HG02885 (cell line): ENCODE data around the gene CSTF1.

ENCODE experiments used
- ATAC-seq: cut with Tn5 transposase; IDR thresholded peaks from one replicate; pipeline ENCODE4 v1.9.1; 2021; ENCODE audit warnings: mild to moderate bottlenecking; ENCODE audit not compliant: unreplicated experiment, poor library complexity

CSTF1 gene

DNA sequence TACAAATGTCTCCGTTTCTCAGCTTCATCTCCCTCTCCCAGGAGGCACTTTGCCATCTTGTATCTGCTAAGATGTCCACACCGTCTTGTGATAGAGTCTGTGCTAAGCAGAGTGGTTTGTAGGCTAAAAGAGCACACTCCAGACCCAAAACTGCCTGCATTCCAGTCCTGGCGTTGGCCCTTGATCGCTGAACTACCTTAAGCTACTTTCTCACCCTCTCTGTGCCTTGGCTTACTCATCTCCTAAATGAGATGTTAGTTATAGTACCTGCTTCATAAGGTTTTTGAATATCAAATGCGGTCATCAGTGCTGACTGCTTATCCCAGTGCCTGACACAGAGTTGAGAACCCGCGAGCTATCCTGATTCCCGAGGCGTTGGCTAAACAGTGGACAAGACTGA, 33.6 kb downstream of the CSTF1 start:
- ATAC-seq: no peak

DNA sequence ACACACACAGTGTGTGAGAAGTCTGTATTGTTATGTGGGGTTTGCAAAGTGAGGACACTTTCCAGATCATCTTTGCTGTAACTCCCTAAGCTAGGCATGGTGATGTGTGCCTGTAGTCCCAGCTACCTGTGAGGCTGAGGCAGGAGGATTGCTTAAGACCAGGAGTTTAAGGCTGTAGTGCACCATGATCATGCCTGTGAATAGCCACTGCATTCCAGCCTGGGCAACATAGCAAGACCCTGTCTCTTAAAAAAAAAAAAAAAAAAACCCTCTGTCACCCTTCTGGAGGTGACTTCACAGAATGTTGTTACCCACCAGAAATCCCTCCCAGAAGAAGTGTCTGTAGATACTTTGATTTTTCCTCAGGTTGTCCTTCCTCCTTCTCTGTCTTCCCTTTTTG, 34.5 kb downstream of the CSTF1 start:
- ATAC-seq: no peak

DNA sequence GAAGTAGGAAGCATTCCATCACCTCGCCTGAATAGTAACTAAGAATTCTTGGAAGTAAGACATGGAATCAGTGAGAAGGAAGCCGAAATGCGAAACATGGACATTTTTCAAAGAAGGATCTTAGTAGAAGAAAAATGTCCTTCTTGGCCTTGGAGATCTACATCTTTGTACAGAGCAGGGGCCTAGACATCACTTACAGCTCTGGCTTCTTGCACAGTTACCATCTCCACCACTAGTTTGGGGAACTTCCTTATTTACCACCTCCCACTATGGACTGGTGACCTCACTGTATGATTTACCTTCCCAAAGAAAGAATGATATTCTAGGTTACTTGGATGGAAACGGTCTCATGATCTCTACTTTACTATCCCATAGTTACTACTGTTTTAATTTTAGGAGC, 35.4 kb downstream of the CSTF1 start:
- no peak for ATAC-seq

DNA sequence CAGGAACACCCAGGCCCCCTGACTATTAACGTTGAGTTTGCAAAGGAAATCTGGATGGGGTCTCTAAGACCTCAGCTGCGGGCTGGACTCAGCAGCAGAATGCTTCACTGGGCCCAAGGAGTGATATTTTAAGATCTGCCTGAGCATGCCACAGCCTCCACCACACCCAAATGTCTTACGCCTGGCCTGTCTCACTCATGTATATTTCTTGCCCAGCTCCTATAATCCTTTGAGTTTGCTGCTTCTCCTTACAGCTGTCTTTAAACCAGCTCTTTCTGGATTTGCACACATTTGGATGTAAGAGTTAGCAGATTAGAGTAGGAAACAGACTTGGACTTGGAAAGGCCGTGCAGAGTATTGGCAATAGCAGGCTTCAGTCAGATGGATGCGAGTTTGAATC, 36.0 kb downstream of the CSTF1 start:
- no peak for ATAC-seq

DNA sequence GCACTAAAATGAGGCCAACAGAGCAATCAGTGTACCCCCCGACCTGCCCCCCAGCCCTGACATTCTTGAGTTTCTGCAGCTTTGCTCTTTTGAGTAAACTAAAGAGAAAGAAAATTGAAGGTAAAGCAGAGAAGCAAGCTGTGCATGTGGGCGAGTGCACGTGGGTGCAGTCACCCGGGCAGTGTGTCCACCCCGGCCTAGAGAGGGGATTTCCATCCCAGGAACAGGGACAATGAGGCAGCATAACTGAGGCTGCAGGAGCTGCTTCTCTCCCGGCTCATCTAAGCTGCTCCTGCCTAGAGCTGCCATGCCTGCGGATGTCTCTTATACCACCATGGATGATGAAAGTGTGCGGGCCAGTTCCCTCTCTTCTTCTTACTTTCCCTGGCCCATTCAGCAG, 36.4 kb downstream of the CSTF1 start:
- no peak for ATAC-seq

DNA sequence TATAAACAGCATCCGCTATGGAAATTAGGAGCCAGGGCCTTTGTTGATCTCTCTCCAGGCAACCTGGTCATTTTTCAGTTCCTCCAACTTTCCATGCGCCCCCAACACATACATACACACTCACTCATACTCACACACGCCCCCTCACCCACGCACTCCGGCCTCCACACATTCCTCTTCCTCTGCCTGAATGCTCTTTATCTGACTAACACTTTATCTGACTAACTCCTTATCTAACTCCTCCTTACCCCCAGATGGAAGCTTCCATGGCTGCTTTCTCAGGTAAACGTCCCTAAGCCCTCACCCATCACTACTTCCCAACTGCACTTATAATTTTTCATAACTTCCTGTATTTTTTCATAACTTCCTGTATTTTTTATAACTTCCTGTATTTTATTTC, 37.1 kb downstream of the CSTF1 start:
- ATAC-seq: no peak

DNA sequence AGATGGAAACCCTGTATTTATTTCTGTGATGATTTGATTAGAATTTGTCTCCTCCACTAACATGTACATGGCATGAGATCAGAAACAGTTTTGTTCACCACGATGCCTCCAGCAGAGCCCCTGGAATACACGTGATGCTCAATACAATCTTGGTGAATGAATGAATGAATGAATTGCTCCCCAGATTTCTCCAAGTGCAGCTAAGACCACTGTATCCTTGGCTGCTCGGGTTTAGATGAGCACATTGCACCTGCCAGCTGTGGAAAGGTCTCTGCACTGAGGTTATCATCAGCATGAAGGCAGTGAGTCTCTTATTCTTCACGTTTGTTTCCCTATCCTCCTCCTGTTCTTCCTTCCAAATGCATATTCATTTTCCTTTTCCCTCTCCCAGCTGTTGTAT, 37.5 kb downstream of the CSTF1 start:
- no peak for ATAC-seq

DNA sequence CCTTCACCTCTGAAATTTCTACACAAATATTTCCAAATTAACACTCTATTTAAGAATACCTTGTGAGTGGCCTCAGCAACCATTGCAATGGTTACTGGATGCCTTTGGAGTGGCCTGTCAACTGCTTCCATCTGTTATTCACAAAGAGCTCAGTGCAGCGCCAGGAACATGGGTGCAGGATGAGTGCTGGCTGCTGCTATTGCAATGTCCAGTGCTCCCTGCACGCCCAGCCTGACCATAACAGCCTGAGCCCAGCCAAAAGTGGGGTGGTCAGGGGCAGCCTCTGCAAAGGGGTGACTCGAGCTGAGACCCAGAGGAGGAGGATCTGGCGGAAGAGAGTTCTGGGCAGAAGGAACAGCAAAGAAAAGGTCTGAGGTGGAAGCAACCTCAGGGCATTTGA, 38.0 kb downstream of the CSTF1 start:
- no peak for ATAC-seq

DNA sequence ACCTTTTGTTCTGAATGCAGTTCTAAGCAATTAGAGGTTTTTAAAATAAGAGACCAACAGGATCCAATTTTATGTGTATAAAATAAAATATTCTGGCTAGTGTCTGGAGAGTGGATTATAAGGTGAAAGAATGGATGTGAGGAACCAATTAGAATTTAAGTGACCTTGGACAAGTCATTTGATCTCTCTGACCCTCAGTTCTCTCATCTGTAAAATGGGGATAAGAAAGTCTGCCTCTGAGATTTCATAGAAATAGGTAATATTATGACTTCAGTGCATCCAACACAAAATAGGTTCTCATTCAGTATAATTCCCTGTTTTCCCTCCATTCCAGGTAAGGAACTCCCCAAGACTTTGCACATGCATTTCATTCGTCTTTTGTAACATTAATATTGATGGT, 38.5 kb downstream of the CSTF1 start:
- no peak for ATAC-seq

DNA sequence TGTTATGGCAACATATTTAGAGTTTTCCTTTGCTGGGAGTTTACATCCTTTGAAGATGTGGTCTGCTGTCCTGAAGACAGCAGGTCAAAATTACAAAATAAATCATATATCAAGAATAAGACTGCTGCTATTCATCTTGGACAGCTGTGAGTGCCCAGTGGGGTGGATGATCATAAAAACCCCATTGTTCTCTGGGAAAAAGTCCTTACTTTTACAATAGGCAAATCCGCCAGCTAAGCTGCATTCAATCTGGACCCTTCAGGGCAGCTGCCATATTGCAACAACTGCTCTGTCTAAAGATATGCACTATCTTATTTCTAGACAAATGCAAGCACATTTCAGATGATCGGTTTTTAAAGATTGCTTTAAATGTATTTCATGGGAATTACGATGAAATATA, 39.0 kb downstream of the CSTF1 start:
- ATAC-seq: no peak

DNA sequence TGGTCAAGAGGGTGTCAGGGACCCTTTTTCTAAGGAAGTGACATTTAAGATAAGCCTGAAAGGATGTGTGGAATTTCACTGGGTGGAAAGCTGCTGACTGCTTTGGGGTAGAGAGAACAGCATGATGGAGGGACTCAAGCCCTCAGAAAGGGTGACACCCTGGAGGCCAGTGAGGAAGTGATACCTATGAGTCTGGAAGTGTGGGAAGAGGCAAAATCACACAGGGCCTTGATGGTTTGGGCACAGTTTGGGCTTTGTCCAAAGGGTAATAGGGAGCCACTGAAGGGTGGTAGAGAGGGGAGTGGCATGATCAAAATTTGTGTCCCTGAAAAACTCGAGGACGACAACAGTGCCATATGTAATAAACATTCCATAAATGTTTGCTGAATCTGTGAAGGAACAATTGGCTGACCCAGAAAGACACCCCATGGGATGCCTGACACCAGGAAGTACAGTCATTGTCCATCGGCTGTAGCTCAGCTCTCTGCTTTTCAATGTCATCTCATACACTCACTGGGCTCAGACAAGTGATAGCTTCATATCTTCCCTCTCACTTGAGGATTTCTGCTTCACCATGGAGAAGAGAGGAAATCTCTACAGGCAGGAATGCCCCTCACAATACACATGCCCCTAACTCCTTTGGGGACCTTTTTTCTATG, 40.9 kb downstream of the CSTF1 start:
- ATAC-seq: no peak

DNA sequence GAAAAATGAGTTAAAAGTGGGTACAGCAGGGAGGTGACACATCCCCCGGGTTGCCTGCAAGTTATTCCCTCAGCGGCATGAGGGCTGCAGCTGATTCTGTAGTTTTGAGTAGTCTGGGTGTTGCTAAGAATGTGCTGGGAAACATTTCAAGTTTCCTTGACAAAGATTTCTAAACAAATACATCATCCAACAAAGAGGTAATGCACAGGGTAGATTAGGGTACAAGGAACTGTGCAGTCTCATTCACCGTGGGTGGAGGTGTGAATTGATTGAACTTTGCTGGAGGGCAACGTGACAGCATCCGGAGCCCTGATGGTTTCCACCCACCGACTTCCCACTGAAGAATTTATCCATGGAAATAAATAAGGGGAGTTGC, 41.4 kb downstream of the CSTF1 start:
- no peak for ATAC-seq

DNA sequence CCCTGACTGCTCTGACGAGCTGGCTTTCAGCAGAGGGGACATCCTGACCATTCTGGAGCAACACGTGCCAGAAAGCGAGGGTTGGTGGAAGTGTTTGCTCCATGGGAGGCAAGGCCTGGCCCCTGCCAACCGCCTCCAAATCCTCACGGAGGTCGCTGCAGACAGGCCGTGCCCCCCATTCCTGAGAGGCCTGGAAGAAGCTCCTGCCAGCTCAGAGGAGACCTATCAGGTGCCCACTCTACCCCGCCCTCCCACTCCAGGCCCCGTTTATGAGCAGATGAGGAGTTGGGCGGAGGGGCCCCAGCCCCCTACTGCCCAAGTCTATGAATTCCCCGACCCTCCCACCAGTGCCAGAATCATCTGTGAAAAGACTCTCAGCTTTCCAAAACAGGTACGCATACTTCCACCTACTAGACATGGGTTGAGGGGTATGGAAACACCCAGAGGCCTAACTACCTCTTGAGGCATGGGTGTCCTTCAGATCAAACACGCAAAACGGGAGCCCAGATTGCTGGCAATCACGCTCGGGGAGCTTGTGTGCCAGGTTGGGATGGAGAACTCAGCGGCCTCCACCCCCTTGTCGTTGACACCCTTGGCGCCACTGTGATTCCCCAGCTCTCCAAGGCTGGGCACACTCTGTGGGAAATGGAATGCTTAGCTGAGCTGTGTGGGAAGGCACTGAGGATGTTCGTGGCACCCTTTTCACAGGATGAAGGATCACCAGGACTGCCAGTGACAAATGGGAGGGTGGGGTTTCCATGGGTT, 44.9 kb downstream of the CSTF1 start:
- no peak for ATAC-seq

DNA sequence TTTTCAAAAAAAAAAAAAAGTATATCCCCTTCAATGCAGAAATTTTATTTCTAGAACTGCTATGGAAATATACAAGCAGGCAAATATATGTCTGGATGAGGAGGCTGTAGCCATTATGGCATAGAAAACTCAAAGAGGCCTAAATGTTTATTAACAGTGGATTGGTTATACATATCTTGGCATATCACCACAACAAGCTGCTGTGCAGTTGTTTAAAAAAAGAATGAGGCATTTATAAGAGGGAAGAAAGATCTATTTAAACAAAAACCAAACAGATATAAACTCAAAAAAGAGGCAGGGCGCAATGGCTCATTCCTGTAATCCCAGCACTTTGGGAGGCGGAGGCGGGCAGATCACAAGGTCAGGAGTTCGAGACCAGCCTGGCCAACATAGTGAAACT, 45.8 kb downstream of the CSTF1 start:
- ATAC-seq: no peak

DNA sequence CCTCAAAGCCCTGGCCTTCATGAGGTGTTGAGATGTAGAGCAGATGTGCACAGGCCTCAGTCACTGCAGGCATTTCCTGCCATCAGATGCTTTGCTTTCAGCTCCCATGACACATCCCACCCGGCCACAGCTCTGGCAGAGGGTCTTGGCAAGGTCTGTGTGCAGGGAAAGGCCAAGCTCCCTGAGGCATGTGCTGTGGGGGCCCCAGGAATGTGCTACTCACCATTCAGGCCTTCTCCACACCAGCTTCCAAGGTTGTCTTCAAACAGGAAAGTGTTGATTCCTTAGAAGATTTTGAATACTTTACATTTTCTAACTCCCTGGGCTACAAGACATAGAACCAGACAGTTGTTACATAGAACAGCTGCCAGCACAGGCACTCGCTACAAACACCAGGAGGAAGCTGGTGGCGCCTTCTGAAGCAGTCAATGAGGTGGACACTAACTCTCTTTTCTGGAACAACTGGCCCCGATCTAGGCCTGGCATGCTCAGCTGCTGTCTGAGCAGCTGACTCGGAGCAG, 47.4 kb downstream of the CSTF1 start:
- ATAC-seq: no peak

DNA sequence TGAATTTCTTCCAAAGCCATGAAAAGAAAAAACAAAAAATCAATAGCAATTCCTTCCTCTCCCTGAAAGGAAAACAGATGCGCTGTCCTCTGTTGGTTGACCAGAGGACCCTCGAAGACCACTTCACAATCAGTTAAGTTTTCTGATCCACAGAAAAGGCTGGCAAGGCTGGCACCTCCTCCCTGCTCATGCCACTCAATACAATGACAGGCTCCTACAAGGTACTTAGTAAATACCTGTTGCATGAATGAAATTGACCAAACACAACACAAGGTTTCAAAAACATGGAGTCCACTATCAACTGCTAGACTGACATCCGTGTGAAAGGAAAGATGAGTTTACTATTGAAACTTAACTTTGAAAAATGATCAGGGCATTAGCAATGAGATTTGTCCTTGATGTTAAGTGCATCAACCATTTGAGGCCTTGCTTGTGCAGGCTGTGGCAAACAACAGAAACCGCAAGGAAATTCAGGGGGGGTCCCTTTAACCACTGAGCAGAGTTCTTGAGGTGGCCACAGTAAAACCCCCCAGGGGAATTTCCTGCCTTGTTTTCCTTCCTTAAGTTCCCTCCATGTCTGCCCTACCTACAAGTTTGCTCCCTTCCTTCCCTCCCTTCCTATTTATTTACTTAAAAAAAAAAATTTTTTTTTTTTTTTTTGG, 48.0 kb downstream of the CSTF1 start:
- ATAC-seq: peak; percentile 73

DNA sequence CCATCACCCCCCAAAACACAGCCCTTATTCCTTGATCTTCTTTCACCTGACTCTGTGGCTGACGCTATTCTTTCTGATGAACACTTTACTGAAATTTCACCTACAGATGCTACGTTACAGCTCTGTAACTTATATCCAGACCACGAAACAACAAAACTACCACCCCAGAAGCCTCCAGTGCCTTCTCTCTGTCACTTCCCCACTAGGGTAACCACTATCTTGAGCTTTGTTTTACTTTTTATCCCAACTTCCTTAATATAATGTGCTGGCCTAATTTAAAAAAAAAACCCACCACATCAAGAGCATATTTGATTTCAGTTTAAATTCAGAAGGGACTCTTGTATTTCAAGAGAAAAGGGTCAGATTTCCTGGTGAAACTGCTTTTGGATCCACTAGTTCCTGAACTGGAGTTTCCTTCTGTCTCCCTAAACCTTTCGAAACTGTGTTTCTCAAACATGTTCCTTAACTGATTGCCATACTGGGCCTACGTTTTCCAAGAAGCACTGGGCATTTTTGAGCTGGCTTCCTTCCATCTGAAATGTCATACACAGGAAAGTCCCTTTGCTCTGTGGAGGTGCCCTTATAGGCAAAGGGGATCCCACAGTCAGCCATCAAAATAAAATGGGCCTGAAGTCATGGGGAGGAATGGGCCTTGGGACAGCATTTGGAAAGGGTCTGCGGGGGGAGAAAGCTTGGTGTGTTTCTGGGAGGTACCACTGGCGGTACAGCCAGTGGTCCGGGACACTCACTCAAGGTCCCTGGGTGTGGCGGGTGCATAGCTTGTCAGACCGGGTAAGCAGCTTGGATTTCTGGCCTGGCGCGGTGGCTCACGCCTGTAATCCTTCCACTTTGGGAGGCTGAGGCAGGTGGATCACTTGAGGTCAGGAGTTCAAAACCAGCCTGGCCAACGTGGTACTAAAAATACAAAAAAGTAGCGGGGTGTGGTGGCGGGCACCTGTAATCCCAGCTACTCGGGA, 50.2 kb downstream of the CSTF1 start:
- ATAC-seq: no peak

DNA sequence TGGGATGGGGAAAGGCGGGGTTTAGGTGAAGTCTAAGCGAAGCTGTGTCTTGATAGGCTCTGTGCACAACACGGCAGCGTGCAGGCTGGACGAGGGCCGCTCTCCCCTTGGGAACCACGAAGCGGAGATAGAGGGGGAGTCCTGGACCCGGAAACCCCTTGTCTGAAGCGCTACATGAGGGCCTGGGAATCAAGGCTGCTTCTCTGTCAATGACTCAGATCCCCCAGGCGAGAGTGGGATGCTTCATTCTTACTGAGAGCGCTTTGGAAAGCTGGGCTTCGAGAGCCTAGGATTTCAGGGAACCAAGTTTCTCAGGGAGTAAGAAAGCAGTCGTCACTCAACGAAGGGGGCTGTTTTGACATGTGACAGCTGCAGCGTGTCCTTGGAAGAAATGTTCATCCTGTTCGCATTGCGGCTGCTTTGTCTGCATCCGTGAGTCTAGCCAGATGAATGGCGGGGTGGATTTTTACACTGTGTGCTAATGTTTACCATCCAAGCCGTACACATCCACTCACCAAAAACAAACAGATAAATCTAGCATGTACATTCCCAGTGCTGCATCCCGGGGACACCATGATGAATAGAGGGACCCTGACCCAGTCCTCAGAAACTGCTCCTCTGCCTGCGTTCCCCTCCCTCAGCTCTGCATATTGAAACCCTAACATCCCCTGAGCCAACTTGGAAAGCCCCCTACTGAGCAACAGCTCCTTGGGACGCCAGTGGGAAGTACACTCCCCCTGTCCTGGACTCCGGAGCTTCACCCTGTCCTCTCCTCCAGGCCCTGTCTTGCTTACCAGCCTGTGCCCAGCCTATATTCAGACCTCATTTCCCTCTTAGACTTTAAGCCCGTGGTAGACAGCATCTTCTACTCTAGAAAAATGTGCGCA, 51.5 kb downstream of the CSTF1 start:
- no peak for ATAC-seq

DNA sequence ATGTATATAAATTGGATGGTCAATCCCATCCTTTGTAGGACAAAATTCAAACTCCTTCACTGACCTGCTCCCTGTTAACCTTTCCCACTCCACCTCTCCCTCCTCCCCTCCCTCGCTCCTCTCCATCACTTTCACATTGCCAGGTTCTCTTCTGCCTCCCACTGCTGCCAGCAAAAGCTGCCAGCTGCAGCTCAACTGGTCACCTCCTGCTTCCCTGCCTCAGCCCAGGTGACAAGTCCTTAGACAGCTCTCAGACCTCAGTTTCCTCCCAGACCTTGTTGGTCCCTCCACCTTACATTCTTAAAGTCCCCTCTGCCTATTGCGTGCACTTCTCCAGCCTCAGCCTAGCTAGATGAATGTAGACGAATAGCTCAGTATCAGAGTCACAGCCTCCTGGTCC, 52.7 kb downstream of the CSTF1 start:
- ATAC-seq: no peak
